ENCODE results near the gene PPP4R4. TPM values are rescaled to one million over a fixed set of nuclear protein-coding genes. Genes with fewer than 3 reads are reported as not detected.
"Not testable (repeated sequence)": the region's sequence is repeated elsewhere in the genome, so short reads cannot be mapped to it uniquely, and the experiment has no call there.

The PPP4R4 gene
- total RNA-seq, 1 donor from 2014 or later = not detected

DNA sequence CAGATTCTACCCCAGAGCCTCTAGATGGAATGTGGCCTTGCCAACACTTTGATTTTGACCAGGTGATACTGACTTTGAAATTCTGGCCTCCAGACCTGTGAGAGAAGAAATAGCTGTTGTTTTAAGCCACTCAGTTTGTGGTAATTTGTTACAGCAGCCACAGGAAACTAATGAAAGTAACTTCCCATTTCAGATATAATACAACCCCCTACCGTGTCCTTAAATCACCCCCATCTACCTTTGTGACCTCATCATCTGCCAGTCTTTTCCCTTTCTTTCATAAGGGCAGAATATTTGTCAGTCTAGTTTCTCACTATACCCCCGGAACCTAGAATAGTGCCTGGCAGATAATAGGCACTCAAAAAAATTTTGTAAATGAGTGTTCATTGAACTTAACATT is 39.6 kb downstream of the PPP4R4 start:
- Mint-ChIP-seq H3K4me3 (ENCODE audit: unreplicated experiment) (no peak overlapping the region), H3K36me3 (ENCODE audit: unreplicated experiment) (no peaks in the 10 kb centered on the region), H3K27me3 (ENCODE audit: unreplicated experiment) (peaks cover 8% of the 10 kb centered on the region), H3K27ac (ENCODE audit: unreplicated experiment) (no peak overlapping the region), H3K4me1 (ENCODE audit: unreplicated experiment) (no peaks in the 10 kb centered on the region), H3K9me3 (ENCODE audit: unreplicated experiment) (peaks cover 4% of the 10 kb centered on the region)
- TF ChIP-seq, protein P1, sequence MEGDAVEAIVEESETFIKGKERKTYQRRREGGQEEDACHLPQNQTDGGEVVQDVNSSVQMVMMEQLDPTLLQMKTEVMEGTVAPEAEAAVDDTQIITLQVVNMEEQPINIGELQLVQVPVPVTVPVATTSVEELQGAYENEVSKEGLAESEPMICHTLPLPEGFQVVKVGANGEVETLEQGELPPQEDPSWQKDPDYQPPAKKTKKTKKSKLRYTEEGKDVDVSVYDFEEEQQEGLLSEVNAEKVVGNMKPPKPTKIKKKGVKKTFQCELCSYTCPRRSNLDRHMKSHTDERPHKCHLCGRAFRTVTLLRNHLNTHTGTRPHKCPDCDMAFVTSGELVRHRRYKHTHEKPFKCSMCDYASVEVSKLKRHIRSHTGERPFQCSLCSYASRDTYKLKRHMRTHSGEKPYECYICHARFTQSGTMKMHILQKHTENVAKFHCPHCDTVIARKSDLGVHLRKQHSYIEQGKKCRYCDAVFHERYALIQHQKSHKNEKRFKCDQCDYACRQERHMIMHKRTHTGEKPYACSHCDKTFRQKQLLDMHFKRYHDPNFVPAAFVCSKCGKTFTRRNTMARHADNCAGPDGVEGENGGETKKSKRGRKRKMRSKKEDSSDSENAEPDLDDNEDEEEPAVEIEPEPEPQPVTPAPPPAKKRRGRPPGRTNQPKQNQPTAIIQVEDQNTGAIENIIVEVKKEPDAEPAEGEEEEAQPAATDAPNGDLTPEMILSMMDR (IDR thresholded peaks at IDR 0.05) = no peak
- no peak for DNase-seq (ENCODE audit: extremely low spot score, unreplicated experiment)

DNA sequence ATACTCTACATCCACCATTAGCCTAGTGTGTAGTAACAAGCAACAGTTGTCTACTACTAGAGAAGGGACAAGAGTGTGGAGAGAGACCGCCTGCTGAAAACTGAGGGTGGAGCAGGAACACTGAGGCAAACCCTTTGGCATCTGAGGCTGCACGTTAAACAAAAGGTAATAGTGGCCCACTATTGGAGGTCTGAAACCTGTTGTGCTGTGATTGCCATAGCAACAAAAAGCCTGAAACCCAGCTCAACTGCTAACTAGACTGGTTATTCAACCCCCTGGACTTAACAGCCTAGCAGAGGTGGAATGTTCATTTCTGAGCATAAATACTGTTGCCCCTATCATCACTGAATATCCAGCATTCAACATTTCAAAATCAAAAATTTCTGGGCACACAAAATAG is 43.0 kb downstream of the PPP4R4 start:
- no peak for DNase-seq (ENCODE audit: extremely low spot score, unreplicated experiment)
- Mint-ChIP-seq H3K27me3 (ENCODE audit: unreplicated experiment) (no peaks in the 10 kb centered on the region), H3K4me3 (ENCODE audit: unreplicated experiment) (no peak overlapping the region), H3K27ac (ENCODE audit: unreplicated experiment) (no peak overlapping the region), H3K4me1 (ENCODE audit: unreplicated experiment) (no peaks in the 10 kb centered on the region), H3K36me3 (ENCODE audit: unreplicated experiment) (no peaks in the 10 kb centered on the region), H3K9me3 (ENCODE audit: unreplicated experiment) (peaks cover 4% of the 10 kb centered on the region)
- TF ChIP-seq, protein P1 (IDR thresholded peaks at IDR 0.05) = no peak

DNA sequence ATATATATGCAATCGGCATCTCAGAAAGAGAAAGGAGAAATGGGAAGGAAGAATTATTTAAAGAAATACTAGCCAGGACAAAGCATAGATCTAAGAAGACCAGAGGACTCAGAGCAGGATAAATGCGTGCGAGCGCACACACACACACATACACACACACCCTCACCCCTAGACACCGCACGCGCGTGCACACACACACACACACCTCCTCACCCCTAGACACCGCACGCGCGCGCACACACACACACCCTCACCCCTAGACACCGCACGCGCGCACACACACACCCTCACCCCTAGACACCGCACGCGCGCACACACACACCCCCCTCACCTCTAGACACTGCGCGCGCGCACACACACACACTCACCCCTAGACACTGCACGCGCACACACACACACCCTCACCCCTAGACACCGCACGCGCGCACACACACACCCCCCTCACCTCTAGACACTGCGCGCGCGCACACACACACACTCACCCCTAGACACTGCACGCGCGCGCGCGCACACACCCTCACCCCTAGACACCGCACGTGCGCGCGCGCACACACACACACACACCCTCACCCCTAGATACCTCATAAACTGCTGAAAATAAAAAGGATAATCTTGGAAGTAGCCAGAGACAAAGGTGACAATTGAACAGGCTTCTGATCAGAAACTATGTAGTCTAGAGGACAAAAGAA is 44.2 kb downstream of the PPP4R4 start:
- H3K36me3 Mint-ChIP-seq (ENCODE audit: unreplicated experiment); DNase-seq (ENCODE audit: extremely low spot score, unreplicated experiment); H3K4me1 Mint-ChIP-seq (ENCODE audit: unreplicated experiment); H3K27ac Mint-ChIP-seq (ENCODE audit: unreplicated experiment); H3K9me3 Mint-ChIP-seq (ENCODE audit: unreplicated experiment); H3K4me3 Mint-ChIP-seq (ENCODE audit: unreplicated experiment); H3K27me3 Mint-ChIP-seq (ENCODE audit: unreplicated experiment): not testable (repeated sequence)

DNA sequence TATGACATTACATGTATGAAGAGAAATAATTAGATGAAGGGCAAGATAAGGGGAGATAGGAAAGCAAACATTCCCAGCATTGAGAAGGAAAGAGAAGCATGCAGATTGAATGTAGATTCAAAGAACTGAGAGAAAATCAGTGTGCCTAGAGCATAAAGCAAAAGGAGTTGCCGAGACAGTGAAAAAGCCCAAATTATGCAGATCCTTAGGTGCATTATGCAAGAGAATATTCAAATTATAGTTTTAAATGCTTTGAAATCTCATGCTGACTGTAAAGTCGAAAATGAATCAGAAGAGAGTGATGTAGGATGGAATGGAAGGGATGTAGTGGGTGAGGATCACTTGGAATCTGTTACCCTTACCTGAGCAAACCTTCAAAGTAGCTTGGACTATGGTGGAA is 49.9 kb downstream of the PPP4R4 start:
- Mint-ChIP-seq H3K4me3 (ENCODE audit: unreplicated experiment) (no peak overlapping the region), H3K4me1 (ENCODE audit: unreplicated experiment) (no peaks in the 10 kb centered on the region), H3K27me3 (ENCODE audit: unreplicated experiment) (peaks cover 6% of the 10 kb centered on the region), H3K27ac (ENCODE audit: unreplicated experiment) (no peak overlapping the region), H3K9me3 (ENCODE audit: unreplicated experiment) (no peaks in the 10 kb centered on the region), H3K36me3 (ENCODE audit: unreplicated experiment) (no peaks in the 10 kb centered on the region)
- DNase-seq (ENCODE audit: extremely low spot score, unreplicated experiment) = no peak
- TF ChIP-seq, protein P1 (IDR thresholded peaks at IDR 0.05) = no peak

DNA sequence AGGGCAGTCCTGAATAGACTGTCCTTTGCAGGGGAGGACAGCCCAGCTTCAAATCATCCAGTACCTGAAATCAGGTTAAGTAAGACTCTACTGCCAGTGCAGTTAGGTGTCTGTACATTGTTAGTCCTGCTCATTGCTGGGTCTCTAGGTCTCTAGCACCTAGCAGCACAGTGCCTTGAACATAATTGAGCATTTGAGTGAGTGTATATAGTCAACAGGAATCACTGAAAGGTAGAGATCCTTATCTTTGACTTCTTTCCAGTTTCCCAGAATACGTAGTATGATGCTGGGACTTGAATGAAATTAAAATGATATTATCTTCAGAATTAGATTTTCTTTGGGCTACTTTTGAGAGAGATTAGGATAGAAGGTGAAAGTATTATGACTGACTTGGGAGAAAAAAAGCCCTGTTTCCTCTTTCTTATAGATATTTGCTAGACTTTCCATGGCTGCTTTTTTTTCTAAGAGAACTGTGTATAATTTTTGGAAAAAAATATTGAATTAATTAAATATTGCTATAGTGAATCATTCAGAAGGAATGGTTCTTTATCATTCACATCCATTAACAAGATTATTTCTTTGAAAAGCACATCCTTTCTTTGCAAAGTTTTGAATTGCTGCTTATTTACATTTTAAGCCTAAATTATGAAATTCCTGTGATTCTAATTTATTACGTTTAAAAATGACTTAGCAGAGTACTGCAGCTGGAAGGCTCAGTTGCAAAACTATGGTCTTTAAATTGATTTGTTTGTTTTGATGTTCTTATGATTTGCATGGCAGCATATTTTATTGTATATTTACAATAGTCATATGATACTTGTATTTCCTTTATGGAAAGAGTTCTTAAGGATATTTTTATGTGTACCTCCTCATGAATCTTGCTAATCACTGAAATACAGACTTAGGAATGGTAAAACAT is 51.6 kb downstream of the PPP4R4 start:
- Mint-ChIP-seq H3K27ac (ENCODE audit: unreplicated experiment) (no peak overlapping the region), H3K36me3 (ENCODE audit: unreplicated experiment) (no peaks in the 10 kb centered on the region), H3K4me1 (ENCODE audit: unreplicated experiment) (no peaks in the 10 kb centered on the region), H3K4me3 (ENCODE audit: unreplicated experiment) (no peak overlapping the region), H3K9me3 (ENCODE audit: unreplicated experiment) (no peaks in the 10 kb centered on the region), H3K27me3 (ENCODE audit: unreplicated experiment) (peaks cover 8% of the 10 kb centered on the region)
- TF ChIP-seq, protein P1 (IDR thresholded peaks at IDR 0.05) = no peak
- no peak for DNase-seq (ENCODE audit: extremely low spot score, unreplicated experiment)
